ENCODE data around the gene FAM149B1. TPM values are rescaled to one million over a fixed set of nuclear protein-coding genes. Genes with fewer than 3 reads are reported as not detected.

The FAM149B1 gene
- polyA plus RNA-seq (2011; rRNA removed) (35.8 and 42.9 TPM in 2 replicates), polyA minus RNA-seq (2011; rRNA and poly(A)+ RNA removed) (30.1 and 31.5 TPM in 2 replicates)

GRCh38 chr10:73167783-73168464 is at the start of gene FAM149B1, which contains the start of gene ECD:
FAM149B1 (plus strand) TSS chr10:73168119; CDS start chr10:73168340, 221 bp downstream.
ECD (minus strand) TSS chr10:73168008; CDS start chr10:73163937, 4,071 bp downstream.
- peak within 1 kb of the TSS; percentile 97 for H3K4me3 ChIP-seq (ENCODE audit: low read depth, low read length)
- H3K9me3 ChIP-seq (ENCODE audit: control insufficient read depth, insufficient read depth, low read length), result no peaks in the 10 kb centered on the region
- no peak for TF ChIP-seq CTCF (IDR thresholded peaks at IDR 0.05; ENCODE audit: low read depth, low read length)
- no peaks in the 10 kb centered on the region for H3K27me3 ChIP-seq (ENCODE audit: control insufficient read depth, insufficient read depth, low read length)
- POLR2A ChIA-PET, result interaction anchor here (0.7 to 2.6 kb wide), 3 partner anchors 72 to 191 kb away, joined by 3 to 26 read pairs (median 5); partner anchors contain the start of genes CFAP70, DNAJC9 and P4HA1
- DNase-seq (ENCODE audit: low read depth, low spot score), result peak; percentile 71
- H3K27ac ChIP-seq (ENCODE audit: low read depth, low read length), result peak within 1 kb of the TSS; percentile 98
- CTCF ChIA-PET, result interaction anchor here (1.0 to 7.8 kb wide), 2 partner anchors 9 to 71 kb away, joined by 3 to 68 read pairs; no protein-coding TSS in a partner anchor

- Histone ChIP-seq H3K9me3 (ENCODE audit: control insufficient read depth, insufficient read depth, low read length) (no peaks in the 10 kb centered on the region), H3K4me3 (ENCODE audit: low read depth, low read length) (no peak overlapping the region), H3K27ac (ENCODE audit: low read depth, low read length) (no peak overlapping the region), H3K27me3 (ENCODE audit: control insufficient read depth, insufficient read depth, low read length) (no peaks in the 10 kb centered on the region)
- DNase-seq (ENCODE audit: low read depth, low spot score), result no peak
- ChIA-PET POLR2A (no interaction called here), CTCF (no interaction called here)
- no peak for TF ChIP-seq CTCF (IDR thresholded peaks at IDR 0.05; ENCODE audit: low read depth, low read length)
Observed at GRCh38 chr10:73119457-73119856, 48.5 kb upstream of the FAM149B1 start.

- POLR2A ChIA-PET, result no interaction called here
- CTCF ChIA-PET, result no interaction called here
- H3K27ac ChIP-seq (ENCODE audit: low read depth, low read length), result no peak overlapping the region
- no peaks in the 10 kb centered on the region for H3K27me3 ChIP-seq (ENCODE audit: control insufficient read depth, insufficient read depth, low read length)
- no peak overlapping the region for H3K4me3 ChIP-seq (ENCODE audit: low read depth, low read length)
- TF ChIP-seq CTCF (IDR thresholded peaks at IDR 0.05; ENCODE audit: low read depth, low read length), result no peak
- no peaks in the 10 kb centered on the region for H3K9me3 ChIP-seq (ENCODE audit: control insufficient read depth, insufficient read depth, low read length)
- DNase-seq (ENCODE audit: low read depth, low spot score), result no peak
Observed at GRCh38 chr10:73119952-73120351, 48.0 kb upstream of the FAM149B1 start.

- H3K9me3 ChIP-seq (ENCODE audit: control insufficient read depth, insufficient read depth, low read length), result no peaks in the 10 kb centered on the region
- POLR2A ChIA-PET, result interaction anchor here (0.6 to 0.7 kb wide), 2 partner anchors 12 to 31 kb away, joined by 3 to 4 read pairs; no protein-coding TSS in a partner anchor
- no peak for DNase-seq (ENCODE audit: low read depth, low spot score)
- H3K27ac ChIP-seq (ENCODE audit: low read depth, low read length), result no peak overlapping the region
- H3K4me3 ChIP-seq (ENCODE audit: low read depth, low read length), result no peak overlapping the region
- CTCF ChIA-PET, result interaction anchor here (0.5 to 1.5 kb wide), 2 partner anchors 12 to 33 kb away, joined by 4 to 7 read pairs; no protein-coding TSS in a partner anchor
- H3K27me3 ChIP-seq (ENCODE audit: control insufficient read depth, insufficient read depth, low read length), result no peaks in the 10 kb centered on the region
- TF ChIP-seq CTCF (IDR thresholded peaks at IDR 0.05; ENCODE audit: low read depth, low read length), result no peak
Observed at GRCh38 chr10:73126343-73126742, 41.6 kb upstream of the FAM149B1 start.

GRCh38 chr10:73131301-73131700 is 36.6 kb upstream of the FAM149B1 start:
- H3K9me3 ChIP-seq (ENCODE audit: control insufficient read depth, insufficient read depth, low read length), result no peaks in the 10 kb centered on the region
- H3K27me3 ChIP-seq (ENCODE audit: control insufficient read depth, insufficient read depth, low read length), result no peaks in the 10 kb centered on the region
- ChIA-PET CTCF (interaction anchor here (1.0 kb wide), 1 partner anchor 28 kb away, joined by 5 read pairs; no protein-coding TSS in a partner anchor), POLR2A (no interaction called here)
- H3K27ac ChIP-seq (ENCODE audit: low read depth, low read length), result no peak overlapping the region
- TF ChIP-seq CTCF (IDR thresholded peaks at IDR 0.05; ENCODE audit: low read depth, low read length), result no peak
- H3K4me3 ChIP-seq (ENCODE audit: low read depth, low read length), result no peak overlapping the region
- DNase-seq (ENCODE audit: low read depth, low spot score), result no peak
